K562 (cell line): ENCODE data around the gene COL4A1. TPM values are rescaled to one million over a fixed set of nuclear protein-coding genes. Genes with fewer than 3 reads are reported as not detected.

ENCODE experiments used
- ATAC-seq: fragments of 200-7000 bp; cut with Tn5 transposase; 3 replicates; pipeline ENCODE4 v1.9.1; 2020; ENCODE audit warnings: moderate library complexity
- BruUV-seq: library from RNA; stranded (reverse); fragments of 400-500 nt; replicated peaks from 2 replicates; lab custom pipeline; 2021; lab: Mats Ljungman, UMichigan
- CTCF ChIA-PET: fragments of 300-600 bp; formaldehyde crosslinking; extraction: SDS; loops from one replicate; lab custom pipeline; 2021; ENCODE audit warnings: low intra/inter-chr PET ratio; lab: Yijun Ruan, JAX
- POLR2A ChIA-PET: fragments of 300-600, 350-650 bp; sonication (Branson Sonifier 250); formaldehyde crosslinking; extraction: SDS; loops from one replicate; lab custom pipeline; 2021; ENCODE audit warnings: antibody characterized with exemption, inconsistent platforms; lab: Yijun Ruan, JAX
- DNase-seq, 4 experiments: peaks; one replicate each; pipeline versions ENCODE4 v3.0.0 to v3.0.0-alpha.2; 2011 to 2018; ENCODE audit warnings: low spot score in 3 of 4, mixed read lengths in 3 of 4; ENCODE audit errors: extremely low read depth in 1 of 4
- FAIRE-seq: peaks from 2 replicates; lab custom pipeline; 2011; peaks lifted over from hg19 to GRCh38; lab: Jason Lieb, UNC
- H2AFZ ChIP-seq: 2 replicates; pipeline ENCODE4 v1.6.0; 2011; ENCODE audit warnings: low read depth, low read length, control low read depth, inconsistent platforms
- H3K27ac ChIP-seq: fragments of 200-600 bp; 3 replicates; pipeline ENCODE4 v1.8.0; 2011; ENCODE audit warnings: low read depth, mild to moderate bottlenecking, control low read depth, inconsistent platforms, low read length, moderate library complexity, mixed read lengths; ENCODE audit errors: extremely low read depth
- H3K27me3 ChIP-seq, 2 experiments: fragments of 300-600 bp in 1 of 2; 2 replicates in 1 of 2; 3 replicates in 1 of 2; pipeline versions ENCODE4 v1.6.0 to v1.8.0; 2011; ENCODE audit warnings: inconsistent platforms in 2 of 2, low read length in 2 of 2, mild to moderate bottlenecking in 1 of 2, mixed read lengths in 1 of 2, moderate library complexity in 1 of 2; ENCODE audit not compliant: control insufficient read depth in 2 of 2, insufficient read depth in 2 of 2
- H3K36me3 ChIP-seq: fragments of 300-600 bp; 3 replicates; pipeline ENCODE4 v1.8.0; 2011; ENCODE audit warnings: mild to moderate bottlenecking, low read length, inconsistent platforms; ENCODE audit not compliant: control insufficient read depth, insufficient read depth
- H3K4me1 ChIP-seq, 2 experiments: fragments of 200-600 bp in 1 of 2; replicated peaks in 1 of 2; 2 replicates in 1 of 2; 3 replicates in 1 of 2; pipeline versions ENCODE4 v1.5.1 to v1.8.0; 2011; ENCODE audit warnings: inconsistent platforms in 2 of 2, low read length in 2 of 2, mild to moderate bottlenecking in 1 of 2, mixed read lengths in 1 of 2, moderate library complexity in 1 of 2; ENCODE audit not compliant: control insufficient read depth in 2 of 2, insufficient read depth in 2 of 2
- H3K4me2 ChIP-seq: 2 replicates; pipeline ENCODE4 v1.6.1; 2011; ENCODE audit warnings: low read length, control low read depth, inconsistent platforms, mixed read lengths; ENCODE audit not compliant: insufficient read depth
- H3K4me3 ChIP-seq: fragments of 200-600 bp; sonication (generic), shearing (Covaris generic); 2 replicates; pipeline ENCODE4 v1.5.1; 2016; ENCODE audit warnings: control low read depth, inconsistent platforms
- H3K79me2 ChIP-seq: fragments of 200-600 bp; 3 replicates; pipeline ENCODE4 v1.8.0; 2011; ENCODE audit warnings: low read length, inconsistent platforms; ENCODE audit not compliant: control insufficient read depth, insufficient read depth
- H3K9ac ChIP-seq, 2 experiments: 2 replicates each; pipeline versions ENCODE4 v1.6.0 to v1.6.1; 2011; ENCODE audit warnings: low read depth in 2 of 2, low read length in 2 of 2, control low read depth in 1 of 2, inconsistent platforms in 1 of 2, mild to moderate bottlenecking in 1 of 2, mixed read lengths in 1 of 2; ENCODE audit not compliant: insufficient read depth in 1 of 2
- H3K9me1 ChIP-seq: one replicate; pipeline ENCODE4 v1.6.0; 2011; ENCODE audit warnings: inconsistent platforms, mild to moderate bottlenecking, low read length, moderate library complexity; ENCODE audit not compliant: control insufficient read depth, insufficient read depth
- H3K9me3 ChIP-seq: replicated peaks from 2 replicates; pipeline ENCODE4 v1.5.1; 2011; ENCODE audit warnings: low read depth, low read length, inconsistent platforms; ENCODE audit not compliant: control insufficient read depth, insufficient read depth
- H4K20me1 ChIP-seq: replicated peaks from 2 replicates; pipeline ENCODE4 v1.6.1; 2011; ENCODE audit warnings: low read length, inconsistent platforms, mixed read lengths; ENCODE audit not compliant: control insufficient read depth, insufficient read depth
- CSDE1 ChIP-seq, 2 experiments: fragments of 450-650 bp; IDR thresholded peaks; 2 replicates each; pipeline ENCODE4 v1.6.1; 2016; ENCODE audit warnings: mild to moderate bottlenecking in 1 of 2
- DMBX1 ChIP-seq: fragments of 250-450 bp; sonication (Bioruptor Pico); IDR thresholded peaks from 2 replicates; pipeline ENCODE4 v1.8.0; 2022; ENCODE audit warnings: inconsistent platforms, mild to moderate bottlenecking, moderate library complexity, borderline replicate concordance
- FOXK1 ChIP-seq: sonication (generic); formaldehyde crosslinking; IDR thresholded peaks from 2 replicates; pipeline ENCODE4 v1.8.0; 2022; ENCODE audit warnings: missing genetic modification reagents, mild to moderate bottlenecking, borderline replicate concordance
- HSF4 ChIP-seq: fragments of 250-450 bp; sonication (Bioruptor Pico); IDR thresholded peaks from 2 replicates; pipeline ENCODE4 v2.1.2; 2022; ENCODE audit warnings: mild to moderate bottlenecking, moderate library complexity, borderline replicate concordance
- TSHZ1 ChIP-seq: fragments of 250-450 bp; sonication (Bioruptor Pico); IDR thresholded peaks from 2 replicates; pipeline ENCODE4 v1.4.0; 2020; ENCODE audit warnings: mild to moderate bottlenecking, moderate library complexity
- ZNF518B ChIP-seq: fragments of 250-450 bp; sonication (Bioruptor Pico); IDR thresholded peaks from 2 replicates; pipeline ENCODE4 v1.5.0; 2021; ENCODE audit warnings: mild to moderate bottlenecking, moderate library complexity
- WGBS: fragments of 100-300 bp; shearing (Covaris generic); methylation state at CpG from one replicate; pipeline ENCODE4 v1.1.6; 2016; ENCODE audit warnings: low coverage, mixed read lengths; ENCODE audit not compliant: insufficient coverage; ENCODE audit errors: missing lambda C conversion rate; 5-methylcytosine and 5-hydroxymethylcytosine counted together
- in situ Hi-C: fragments of 300-500 bp; cut with MboI; formaldehyde crosslinking; loops from 4 replicates; pipeline ENCODE4 v1.15.0; 2018; ENCODE audit warnings: inconsistent platforms, mixed read lengths
- intact Hi-C: fragments of 100-400 bp; cut with micrococcal nuclease; formaldehyde crosslinking; loops from 2 replicates; pipeline ENCODE4 v1.14.2; 2022
- polyA plus RNA-seq, 8 experiments: library from polyadenylated mRNA; depleted of rRNA in 4 of 8; stranded (reverse) in 5 of 8; unstranded in 3 of 8; fragments of >200 nt; fragmentation: Nextera tagmentation in 2 of 8; fragmentation: Illumina TruSeq in 1 of 8; extraction: Ambion mirVana in 2 of 8; extraction: Trizol in 1 of 8; gene quantifications; 2 replicates each; pipeline versions ENCODE4 v1.2.1 to v1.2.3, GENCODE V29; 2011 to 2014; ENCODE audit warnings: inconsistent platforms in 1 of 8, missing spikeins in 1 of 8
- total RNA-seq, 7 experiments: library from RNA; depleted of rRNA in 6 of 7; stranded (reverse); fragments of >200 nt in 6 of 7; fragmentation: Illumina TruSeq in 2 of 7; extraction: Trizol in 2 of 7; gene quantifications; 2 replicates each; pipeline versions ENCODE4 v1.2.1 to v1.2.3, GENCODE V29; 2011 to 2021; ENCODE audit warnings: low replicate concordance in 1 of 7
- TF ChIP-seq, protein P1 (sequence below): sonication (generic); formaldehyde crosslinking; IDR thresholded peaks from 2 replicates; pipeline ENCODE4 v1.8.0; 2022; ENCODE audit warnings: mild to moderate bottlenecking, low read depth, missing genetic modification reagents

The COL4A1 gene
- total and polyA plus RNA-seq, 9 of the 15 experiments (the other 6 are each of a cell fraction or from before 2014, with no cell fraction given): 0.35 TPM; not detected in 8

DNA sequence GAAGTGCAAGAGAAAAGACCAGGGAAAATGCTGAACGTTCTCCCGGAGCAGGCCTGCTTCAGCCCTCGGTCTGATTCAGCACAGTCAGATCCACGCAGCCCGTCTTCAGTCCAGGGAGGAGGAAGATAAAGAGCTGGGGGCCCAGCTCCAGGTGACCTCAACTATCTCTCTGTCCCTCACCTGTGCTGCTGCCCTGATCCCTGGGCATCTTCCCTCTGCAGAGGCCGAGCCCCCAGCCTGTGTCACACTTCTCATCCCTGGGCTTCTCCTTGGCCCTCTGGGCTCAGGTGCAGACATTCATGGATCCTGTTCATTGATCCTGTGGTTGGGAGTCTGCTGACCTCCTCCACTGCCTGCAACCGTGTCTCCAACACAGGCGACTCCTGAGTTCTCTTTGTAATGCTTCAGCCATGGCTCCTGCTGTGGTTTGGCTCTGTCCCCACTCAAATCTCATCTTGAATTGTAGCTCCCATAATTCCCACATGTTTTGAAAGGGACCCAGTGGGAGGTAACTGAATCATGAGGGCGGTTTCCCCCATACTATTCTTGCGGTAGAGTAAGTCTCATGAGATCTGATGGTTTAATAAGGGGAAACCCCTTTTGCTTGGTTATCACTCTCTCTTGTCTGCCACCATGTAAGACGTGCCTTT lies 28.0 kb upstream of the COL4A1 start (continued):
- no peak for TF ChIP-seq HSF4
- no peak for TF ChIP-seq FOXK1 (CRISPR knock-in tag)

DNA sequence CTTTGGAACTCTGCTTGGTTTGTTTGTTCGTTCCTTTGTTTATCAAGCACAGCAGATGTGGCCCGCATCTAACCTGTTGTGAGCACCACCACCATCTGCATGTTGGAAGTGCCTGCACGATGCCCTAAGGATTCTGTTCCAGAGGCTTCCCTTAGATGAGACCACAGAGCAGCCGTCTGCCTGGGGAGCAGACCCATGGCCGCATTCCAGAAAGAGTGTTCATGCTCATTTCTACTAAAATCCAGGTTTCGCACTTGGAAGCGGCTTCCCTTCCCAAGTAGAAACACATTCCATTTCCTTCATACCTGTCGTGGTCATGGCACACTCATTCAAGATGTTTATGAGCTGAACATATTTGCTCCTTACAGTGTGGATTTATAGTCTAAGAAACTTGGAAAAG lies 27.3 kb upstream of the COL4A1 start:
- FAIRE-seq: no peak
- 2% methylated on average over 8 of the region's 8 CpGs for WGBS
- in situ Hi-C loops: no loop called here

More for the DNA sequence above, 27.3 kb upstream of the COL4A1 start:
- no peak overlapping the region for H3K4me3 ChIP-seq
- BruUV-seq: no TSS peak
- no peak for ATAC-seq
- no peaks in the 10 kb centered on the region for H3K79me2 ChIP-seq
- H3K9ac ChIP-seq: no peak overlapping the region
- H3K9me3 ChIP-seq: no peaks in the 10 kb centered on the region
- no peaks in the 10 kb centered on the region for H3K9me1 ChIP-seq
- no peak overlapping the region for H2AFZ ChIP-seq
- no peak for DNase-seq
- CTCF ChIA-PET: no interaction called here
- TF ChIP-seq ZNF518B (CRISPR knock-in tag) (no peak), CSDE1 (IDR thresholded peaks at IDR 0.05) (no peak), TSHZ1 (CRISPR knock-in tag) (no peak), DMBX1 (CRISPR knock-in tag) (no peak)
- TF ChIP-seq, protein P1, sequence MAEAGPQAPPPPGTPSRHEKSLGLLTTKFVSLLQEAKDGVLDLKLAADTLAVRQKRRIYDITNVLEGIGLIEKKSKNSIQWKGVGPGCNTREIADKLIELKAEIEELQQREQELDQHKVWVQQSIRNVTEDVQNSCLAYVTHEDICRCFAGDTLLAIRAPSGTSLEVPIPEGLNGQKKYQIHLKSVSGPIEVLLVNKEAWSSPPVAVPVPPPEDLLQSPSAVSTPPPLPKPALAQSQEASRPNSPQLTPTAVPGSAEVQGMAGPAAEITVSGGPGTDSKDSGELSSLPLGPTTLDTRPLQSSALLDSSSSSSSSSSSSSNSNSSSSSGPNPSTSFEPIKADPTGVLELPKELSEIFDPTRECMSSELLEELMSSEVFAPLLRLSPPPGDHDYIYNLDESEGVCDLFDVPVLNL: no peak
- TF ChIP-seq, all 486 proteins: peak for 0
- Histone ChIP-seq H3K4me2 (no peak overlapping the region), H3K36me3 (no peaks in the 10 kb centered on the region), H4K20me1 (no peaks in the 10 kb centered on the region), H3K27me3 (peaks cover 0 to 21% of the 10 kb centered on the region in 2 experiments; a peak in 3 of 5 replicates), H3K4me1 (no peaks in the 10 kb centered on the region), H3K27ac (no peak overlapping the region)
- intact Hi-C loops: no loop called here
- POLR2A ChIA-PET: no interaction called here
